Measurements from ENCODE around the gene LRRC66. TPM values are rescaled to one million over a fixed set of nuclear protein-coding genes. Genes with fewer than 3 reads are reported as not detected.
A peak's percentile ranks its signal among the peaks of the same experiment; 100 is the strongest.

LRRC66 gene
- total and polyA plus RNA-seq, 2 of the 13 experiments (the other 11 are each of a cell fraction or from before 2014, with no cell fraction given), result not detected

GRCh38 chr4:52038103-52038912 lies 18.1 kb upstream of the LRRC66 start, which contains the start of gene SGCB (continued):
- TF ChIP-seq ZNF407 (CRISPR knock-in tag; IDR thresholded peaks at IDR 0.05; ENCODE audit: not compliant biosample characterization) (no peak), ZNF331 (CRISPR knock-in tag; IDR thresholded peaks at IDR 0.05) (no peak), GATAD2A (CRISPR knock-in tag; IDR thresholded peaks at IDR 0.05) (no peak), TGIF2 (CRISPR knock-in tag; IDR thresholded peaks at IDR 0.05) (no peak), PATZ1 (CRISPR knock-in tag; IDR thresholded peaks at IDR 0.05) (peak; percentile 80), MED8 (CRISPR knock-in tag; IDR thresholded peaks at IDR 0.05; ENCODE audit: insufficient replicate concordance) (peak; percentile 29), ZNF451 (CRISPR knock-in tag; IDR thresholded peaks at IDR 0.05) (peak; percentile 73; the same call in 1 of the 2 replicates), FOXA1 (IDR thresholded peaks at IDR 0.05) (no peak), FOXA1 (CRISPR knock-in tag; IDR thresholded peaks at IDR 0.05) (no peak), SMAD1 (CRISPR knock-in tag; IDR thresholded peaks at IDR 0.05; ENCODE audit: borderline replicate concordance, low read depth) (0 out of 2 replicates have a peak, but pooled peaks have one; percentile 4)
- TF ChIP-seq, protein P1, sequence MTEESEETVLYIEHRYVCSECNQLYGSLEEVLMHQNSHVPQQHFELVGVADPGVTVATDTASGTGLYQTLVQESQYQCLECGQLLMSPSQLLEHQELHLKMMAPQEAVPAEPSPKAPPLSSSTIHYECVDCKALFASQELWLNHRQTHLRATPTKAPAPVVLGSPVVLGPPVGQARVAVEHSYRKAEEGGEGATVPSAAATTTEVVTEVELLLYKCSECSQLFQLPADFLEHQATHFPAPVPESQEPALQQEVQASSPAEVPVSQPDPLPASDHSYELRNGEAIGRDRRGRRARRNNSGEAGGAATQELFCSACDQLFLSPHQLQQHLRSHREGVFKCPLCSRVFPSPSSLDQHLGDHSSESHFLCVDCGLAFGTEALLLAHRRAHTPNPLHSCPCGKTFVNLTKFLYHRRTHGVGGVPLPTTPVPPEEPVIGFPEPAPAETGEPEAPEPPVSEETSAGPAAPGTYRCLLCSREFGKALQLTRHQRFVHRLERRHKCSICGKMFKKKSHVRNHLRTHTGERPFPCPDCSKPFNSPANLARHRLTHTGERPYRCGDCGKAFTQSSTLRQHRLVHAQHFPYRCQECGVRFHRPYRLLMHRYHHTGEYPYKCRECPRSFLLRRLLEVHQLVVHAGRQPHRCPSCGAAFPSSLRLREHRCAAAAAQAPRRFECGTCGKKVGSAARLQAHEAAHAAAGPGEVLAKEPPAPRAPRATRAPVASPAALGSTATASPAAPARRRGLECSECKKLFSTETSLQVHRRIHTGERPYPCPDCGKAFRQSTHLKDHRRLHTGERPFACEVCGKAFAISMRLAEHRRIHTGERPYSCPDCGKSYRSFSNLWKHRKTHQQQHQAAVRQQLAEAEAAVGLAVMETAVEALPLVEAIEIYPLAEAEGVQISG (CRISPR knock-in tag; IDR thresholded peaks at IDR 0.05), result peak; percentile 44; the same call in 1 of the 2 replicates
- TF ChIP-seq, protein P2, sequence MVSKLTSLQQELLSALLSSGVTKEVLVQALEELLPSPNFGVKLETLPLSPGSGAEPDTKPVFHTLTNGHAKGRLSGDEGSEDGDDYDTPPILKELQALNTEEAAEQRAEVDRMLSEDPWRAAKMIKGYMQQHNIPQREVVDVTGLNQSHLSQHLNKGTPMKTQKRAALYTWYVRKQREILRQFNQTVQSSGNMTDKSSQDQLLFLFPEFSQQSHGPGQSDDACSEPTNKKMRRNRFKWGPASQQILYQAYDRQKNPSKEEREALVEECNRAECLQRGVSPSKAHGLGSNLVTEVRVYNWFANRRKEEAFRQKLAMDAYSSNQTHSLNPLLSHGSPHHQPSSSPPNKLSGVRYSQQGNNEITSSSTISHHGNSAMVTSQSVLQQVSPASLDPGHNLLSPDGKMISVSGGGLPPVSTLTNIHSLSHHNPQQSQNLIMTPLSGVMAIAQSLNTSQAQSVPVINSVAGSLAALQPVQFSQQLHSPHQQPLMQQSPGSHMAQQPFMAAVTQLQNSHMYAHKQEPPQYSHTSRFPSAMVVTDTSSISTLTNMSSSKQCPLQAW (CRISPR knock-in tag; IDR thresholded peaks at IDR 0.05), result 0 out of 2 replicates have a peak, but pooled peaks have one; percentile 34

Data from HepG2 (cell line).